Astrocyte (in vitro differentiated cells and primary cell): ENCODE measurements around the gene GJD2.

Experiments
- EZH2 ChIP-seq: IDR thresholded peaks from 2 replicates; pipeline ENCODE4 v1.6.1; 2012; ENCODE audit warnings: mild to moderate bottlenecking, low read length, inconsistent platforms; ENCODE audit not compliant: insufficient read depth
- TF ChIP-seq, protein P1 (sequence below): IDR thresholded peaks from 2 replicates; pipeline ENCODE4 v1.5.1; 2011; ENCODE audit warnings: low read depth, mild to moderate bottlenecking, inconsistent platforms, low read length, moderate library complexity; ENCODE audit not compliant: insufficient read depth

GRCh38 chr15:34729056-34729455 is 25.7 kb downstream of the GJD2 start:
- TF ChIP-seq, protein P1, sequence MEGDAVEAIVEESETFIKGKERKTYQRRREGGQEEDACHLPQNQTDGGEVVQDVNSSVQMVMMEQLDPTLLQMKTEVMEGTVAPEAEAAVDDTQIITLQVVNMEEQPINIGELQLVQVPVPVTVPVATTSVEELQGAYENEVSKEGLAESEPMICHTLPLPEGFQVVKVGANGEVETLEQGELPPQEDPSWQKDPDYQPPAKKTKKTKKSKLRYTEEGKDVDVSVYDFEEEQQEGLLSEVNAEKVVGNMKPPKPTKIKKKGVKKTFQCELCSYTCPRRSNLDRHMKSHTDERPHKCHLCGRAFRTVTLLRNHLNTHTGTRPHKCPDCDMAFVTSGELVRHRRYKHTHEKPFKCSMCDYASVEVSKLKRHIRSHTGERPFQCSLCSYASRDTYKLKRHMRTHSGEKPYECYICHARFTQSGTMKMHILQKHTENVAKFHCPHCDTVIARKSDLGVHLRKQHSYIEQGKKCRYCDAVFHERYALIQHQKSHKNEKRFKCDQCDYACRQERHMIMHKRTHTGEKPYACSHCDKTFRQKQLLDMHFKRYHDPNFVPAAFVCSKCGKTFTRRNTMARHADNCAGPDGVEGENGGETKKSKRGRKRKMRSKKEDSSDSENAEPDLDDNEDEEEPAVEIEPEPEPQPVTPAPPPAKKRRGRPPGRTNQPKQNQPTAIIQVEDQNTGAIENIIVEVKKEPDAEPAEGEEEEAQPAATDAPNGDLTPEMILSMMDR: no peak
- no peak for TF ChIP-seq EZH2
